ENCODE results near the gene SOSTDC1. TPM values are rescaled to one million over a fixed set of nuclear protein-coding genes. Genes with fewer than 3 reads are reported as not detected.
"Not testable (repeated sequence)": the region's sequence is repeated elsewhere in the genome, so short reads cannot be mapped to it uniquely, and the experiment has no call there.

SOSTDC1 gene
- polyA plus RNA-seq, 1 donor = 47.8 TPM

GRCh38 chr7:16463949-16464715, 1.4 kb downstream of the SOSTDC1 start:
- peak; percentile 13 for DNase-seq

- peak; percentile 20 for DNase-seq
Measured at GRCh38 chr7:16463520-16463919, 2.0 kb downstream of the SOSTDC1 start.

GRCh38 chr7:16462431-16462889, 3.1 kb downstream of the SOSTDC1 start:
- no peak for DNase-seq

- no peak for DNase-seq
Measured at GRCh38 chr7:16460789-16461493, 4.6 kb downstream of the SOSTDC1 start.

GRCh38 chr7:16456303-16456702, 9.2 kb downstream of the SOSTDC1 start:
- DNase-seq = not testable (repeated sequence)

GRCh38 chr7:16455591-16455990, 9.9 kb downstream of the SOSTDC1 start:
- no peak for DNase-seq

- no peak for DNase-seq
Measured at GRCh38 chr7:16450366-16450765, 15.2 kb downstream of the SOSTDC1 start.

GRCh38 chr7:16447876-16448275, 17.7 kb downstream of the SOSTDC1 start:
- DNase-seq = no peak

GRCh38 chr7:16446508-16446907, 19.0 kb downstream of the SOSTDC1 start:
- DNase-seq = no peak

- not testable (repeated sequence) for DNase-seq
Measured at GRCh38 chr7:16443871-16444270, 21.7 kb downstream of the SOSTDC1 start.

- no peak for DNase-seq
Measured at GRCh38 chr7:16438988-16439387, 26.6 kb downstream of the SOSTDC1 start.

GRCh38 chr7:16436306-16436705, 29.2 kb downstream of the SOSTDC1 start:
- no peak for DNase-seq

- DNase-seq = no peak
Measured at GRCh38 chr7:16433568-16434122, 31.9 kb downstream of the SOSTDC1 start.

- no peak for DNase-seq
Measured at GRCh38 chr7:16432425-16432731, 33.2 kb downstream of the SOSTDC1 start.

GRCh38 chr7:16431646-16432424, 33.7 kb downstream of the SOSTDC1 start:
- DNase-seq = no peak

- DNase-seq = no peak
Measured at GRCh38 chr7:16430133-16430532, 35.4 kb downstream of the SOSTDC1 start.

- DNase-seq = no peak
Measured at GRCh38 chr7:16428672-16429071, 36.9 kb downstream of the SOSTDC1 start.

GRCh38 chr7:16428182-16428581, 37.4 kb downstream of the SOSTDC1 start:
- DNase-seq = no peak

GRCh38 chr7:16423761-16424160, 41.8 kb downstream of the SOSTDC1 start:
- no peak for DNase-seq

- no peak for DNase-seq
Measured at GRCh38 chr7:16422917-16423316, 42.6 kb downstream of the SOSTDC1 start.

- no peak for DNase-seq
Measured at GRCh38 chr7:16422103-16422435, 43.5 kb downstream of the SOSTDC1 start.

- peak; percentile 31 for DNase-seq
Measured at GRCh38 chr7:16421333-16422102, 44.0 kb downstream of the SOSTDC1 start, which contains the start of gene CRPPA. Gene CRPPA, minus strand, starts transcription at chr7:16421538. Its CDS starts 216 bp downstream, at chr7:16421322.

Data from left kidney (tissue), 2 donors.